Ecto neural progenitor cell (in vitro differentiated cells): Measurements from ENCODE around the gene ZNF3.

ENCODE experiments used
- DNase-seq: peaks from one replicate; pipeline ENCODE4 v3.0.0-alpha.2; 2018; ENCODE audit warnings: low spot score

Gene ZNF3

DNA sequence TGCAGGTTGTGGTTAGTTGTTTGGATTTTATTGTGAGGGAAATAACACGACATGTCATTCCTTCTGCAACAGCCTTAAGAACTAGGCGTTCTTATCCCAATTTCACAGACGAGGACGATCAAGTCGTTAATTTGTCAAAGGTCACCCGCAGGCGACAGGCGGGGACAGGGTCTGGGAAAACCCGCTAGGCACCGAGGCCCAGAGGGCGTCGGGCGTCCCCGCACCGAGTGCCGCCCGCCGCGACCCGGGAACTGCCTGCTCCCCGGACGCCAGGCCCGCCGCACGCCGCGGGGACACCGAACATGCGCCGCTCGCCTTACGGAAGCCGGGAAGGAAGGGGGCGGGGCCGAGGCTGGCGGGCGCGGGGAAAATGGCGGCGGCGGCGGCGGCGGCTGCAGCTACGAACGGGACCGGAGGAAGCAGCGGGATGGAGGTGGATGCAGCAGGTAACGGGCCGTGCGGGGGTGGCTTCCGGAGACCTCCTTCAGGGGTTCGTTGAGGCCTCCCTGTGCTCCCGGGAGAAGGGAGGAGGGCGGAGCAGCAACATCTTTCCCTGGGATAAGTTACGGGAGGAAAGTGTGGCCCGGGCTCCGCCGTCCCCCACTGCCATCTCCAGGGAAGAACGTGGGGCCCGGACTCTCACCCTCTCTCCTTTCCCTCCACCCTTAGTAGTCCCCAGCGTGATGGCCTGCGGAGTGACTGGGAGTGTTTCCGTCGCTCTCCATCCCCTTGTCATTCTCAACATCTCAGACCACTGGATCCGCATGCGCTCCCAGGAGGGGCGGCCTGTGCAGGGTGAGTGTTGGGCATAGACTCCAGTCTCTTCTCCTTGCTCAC lies 7.3 kb upstream of the ZNF3 start, which contains the start of gene COPS6:
Gene COPS6, plus strand, starts transcription at position 349 of the 837 bp plus-strand sequence. Its CDS starts 22 bp downstream, at position 371.
- peak; percentile 92 for DNase-seq

DNA sequence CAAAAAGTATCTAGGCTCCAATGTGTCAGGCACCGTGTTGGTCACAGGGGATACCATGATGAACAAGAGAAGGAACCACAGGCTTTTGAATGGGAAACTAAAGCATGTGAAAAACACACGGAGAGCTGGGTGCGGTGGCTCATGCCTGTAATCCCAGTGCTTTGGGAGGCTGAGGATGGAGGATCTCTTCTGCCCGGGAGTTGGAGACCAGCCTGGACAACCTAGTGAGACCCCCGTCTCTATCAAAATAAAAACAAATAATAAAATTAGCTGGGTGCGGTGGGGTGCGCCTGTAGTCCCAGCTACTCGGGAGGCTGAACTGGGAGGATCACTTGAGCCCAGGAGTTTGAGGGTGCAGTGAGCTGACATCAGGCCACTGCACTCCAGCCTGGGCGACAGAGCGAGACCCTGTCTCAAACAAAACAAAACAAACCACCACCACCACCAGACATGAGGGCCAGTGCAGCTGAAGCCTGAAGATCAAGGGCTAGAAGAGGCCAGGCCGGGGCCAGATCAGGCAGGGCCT lies 6.6 kb upstream of the ZNF3 start:
- no peak for DNase-seq

DNA sequence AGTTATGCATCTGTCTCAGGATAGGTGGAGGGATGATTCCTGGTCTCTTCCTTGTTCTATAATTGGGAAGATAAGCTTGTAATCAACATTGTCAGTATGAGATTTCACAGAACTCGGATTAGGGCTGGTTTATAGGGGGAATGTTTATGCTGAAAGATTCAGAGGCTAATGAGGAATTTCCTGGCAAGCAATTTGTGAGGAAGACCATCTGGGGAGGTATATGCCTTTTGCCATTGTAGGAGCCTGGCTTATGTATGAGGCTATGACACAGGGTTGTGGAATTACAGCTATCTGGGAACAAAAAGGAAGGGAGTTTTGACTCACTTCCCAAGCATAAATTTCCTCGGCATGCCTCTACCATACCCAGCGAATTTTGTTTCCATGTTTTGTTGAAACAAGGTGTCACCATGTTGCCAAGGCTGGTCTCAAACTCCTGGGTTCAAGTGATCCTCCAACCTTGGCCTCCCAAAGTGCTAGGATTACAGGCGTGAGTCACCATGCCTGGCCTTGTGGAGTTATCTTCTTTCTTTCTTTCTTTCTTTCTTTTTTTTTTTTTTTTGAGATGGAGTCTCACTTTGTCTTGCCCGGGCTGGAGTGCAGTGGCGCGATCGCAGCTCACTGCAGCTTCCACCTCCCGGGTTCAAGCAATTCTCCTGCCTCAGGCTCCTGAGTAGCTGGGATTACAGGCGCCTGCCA lies 5.7 kb upstream of the ZNF3 start:
- no peak for DNase-seq

DNA sequence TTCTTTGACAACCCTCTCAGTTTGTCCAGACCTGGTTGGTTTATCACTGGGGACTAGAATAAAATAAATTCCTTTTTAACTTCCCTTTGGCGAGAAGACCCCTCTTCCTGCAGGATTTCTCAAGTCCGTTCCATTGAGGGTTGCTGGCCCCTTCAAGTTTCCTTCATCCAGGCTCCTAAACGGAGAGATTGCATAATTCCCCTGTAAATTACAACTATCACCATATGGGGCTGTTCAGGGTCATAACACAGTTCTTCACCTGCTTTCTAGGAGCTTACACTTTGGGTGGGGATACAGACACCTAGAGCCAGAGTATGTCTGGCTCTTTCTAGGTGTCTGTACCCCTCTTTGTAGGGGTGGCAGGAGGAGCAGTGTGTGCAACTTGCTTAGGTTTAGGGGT lies 4.0 kb upstream of the ZNF3 start:
- DNase-seq: no peak

DNA sequence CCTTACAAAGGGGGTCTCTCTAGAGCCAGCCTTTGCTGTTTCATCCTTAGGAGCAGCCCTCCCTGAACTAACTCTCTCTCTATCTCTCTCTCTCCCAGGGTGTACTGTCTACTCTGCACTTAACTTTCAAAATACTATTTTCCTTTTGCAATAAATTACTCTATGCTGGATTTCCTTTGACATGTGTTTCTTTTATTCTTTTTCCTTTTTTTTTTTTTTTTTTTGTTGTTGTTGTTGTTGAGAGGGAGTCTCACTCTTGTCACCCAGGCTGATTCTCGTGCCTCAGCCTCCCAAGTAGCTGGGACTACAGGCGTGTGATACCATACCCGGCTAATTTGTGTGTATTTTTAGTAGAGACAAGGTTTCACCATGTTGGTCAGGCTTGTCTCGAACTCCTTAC lies 1.5 kb upstream of the ZNF3 start:
- no peak for DNase-seq

DNA sequence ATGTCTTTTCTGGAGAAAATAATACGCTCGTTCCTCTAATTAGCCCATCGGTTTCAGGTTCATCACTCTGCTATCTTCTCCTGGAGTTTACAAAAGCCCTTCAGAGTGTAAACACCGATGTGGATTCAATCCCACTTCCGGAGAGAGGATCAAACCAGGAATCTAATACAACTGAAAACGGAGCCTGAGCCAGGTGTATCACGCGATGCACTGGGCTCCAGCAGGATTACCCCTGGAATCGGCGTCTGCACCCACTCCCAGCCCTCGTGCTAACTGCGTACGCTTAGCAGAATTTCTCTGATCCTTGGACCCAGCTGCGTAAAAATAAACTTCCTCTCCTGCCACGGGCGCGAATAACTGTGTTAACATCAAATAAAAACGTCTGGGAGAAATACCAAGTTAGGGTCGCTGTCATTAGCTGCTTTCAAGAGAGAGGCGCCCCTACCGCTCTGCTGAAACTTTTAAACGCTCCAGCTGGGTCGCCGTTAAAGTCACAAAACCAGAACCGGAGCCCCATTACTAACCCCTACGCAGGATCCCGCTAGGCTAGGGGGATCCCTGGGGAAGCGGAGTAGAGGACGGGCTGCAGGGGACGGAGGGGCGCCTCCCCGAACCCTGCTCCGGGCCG lies 502 bp downstream of the ZNF3 start:
- DNase-seq: no peak

DNA sequence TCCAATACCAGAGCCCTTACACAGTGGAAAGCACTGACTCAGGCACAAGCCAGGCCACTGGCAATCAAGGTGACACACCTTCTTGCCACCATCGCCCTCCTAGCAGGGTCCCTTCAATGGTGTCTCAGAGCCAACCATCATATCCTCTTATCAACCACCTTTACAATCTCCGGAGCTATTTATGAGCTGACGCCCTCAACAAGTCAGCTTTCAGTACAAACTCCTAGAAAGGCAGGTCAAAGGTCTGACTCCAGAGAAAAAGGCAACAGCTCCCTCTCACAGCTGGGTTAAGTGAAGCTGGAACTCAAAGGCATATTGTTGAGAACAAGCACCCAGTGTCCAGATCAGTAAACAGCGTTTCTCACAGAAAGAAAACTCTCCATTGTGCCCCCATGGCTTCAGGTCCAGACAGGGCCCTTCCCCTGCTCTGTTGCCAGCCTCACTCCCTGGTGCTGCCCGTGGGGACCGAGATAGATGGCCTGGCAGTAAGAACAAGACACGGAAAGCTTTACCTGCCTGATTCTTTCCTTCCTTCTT lies 2.4 kb downstream of the ZNF3 start:
- DNase-seq: no peak

DNA sequence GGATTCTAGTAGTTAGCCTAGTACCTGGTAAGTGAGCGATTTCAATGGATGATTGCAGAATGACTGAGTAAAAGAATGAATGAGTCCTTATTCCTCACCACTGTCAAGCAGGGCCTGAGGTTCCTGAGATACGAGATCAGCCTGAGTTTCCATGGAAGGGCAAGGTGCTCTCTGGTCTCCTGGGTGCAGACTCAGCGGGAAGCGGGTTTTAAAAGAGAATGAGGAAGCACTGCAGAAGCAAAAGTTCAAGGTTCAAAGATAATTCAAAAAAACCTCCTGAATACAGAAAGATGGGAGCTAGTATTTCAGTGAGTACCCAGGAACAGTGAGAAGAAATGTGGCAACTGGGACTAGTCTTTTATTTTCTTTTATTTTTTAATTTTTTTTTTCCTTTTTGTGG lies 4.3 kb downstream of the ZNF3 start:
- DNase-seq: no peak

DNA sequence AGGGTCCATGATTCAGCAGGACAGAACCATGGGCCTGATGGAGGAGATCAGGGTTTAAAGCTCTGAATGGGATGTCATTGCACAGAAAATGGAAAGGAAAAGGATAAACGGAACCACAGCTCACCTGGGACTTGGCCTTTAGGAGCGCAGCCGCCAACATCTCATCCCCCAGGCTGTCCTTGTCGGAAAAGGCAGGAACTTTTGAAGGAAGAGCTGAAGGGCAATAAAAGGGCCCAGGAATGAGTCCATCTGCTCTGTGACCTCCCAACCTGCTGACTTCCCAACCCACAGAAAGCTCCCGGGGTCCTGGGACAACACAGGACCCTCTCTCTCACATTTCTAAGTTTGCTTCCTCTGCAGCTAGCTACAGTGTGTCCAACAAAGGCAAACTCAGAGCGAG lies 6.1 kb downstream of the ZNF3 start:
- DNase-seq: no peak

DNA sequence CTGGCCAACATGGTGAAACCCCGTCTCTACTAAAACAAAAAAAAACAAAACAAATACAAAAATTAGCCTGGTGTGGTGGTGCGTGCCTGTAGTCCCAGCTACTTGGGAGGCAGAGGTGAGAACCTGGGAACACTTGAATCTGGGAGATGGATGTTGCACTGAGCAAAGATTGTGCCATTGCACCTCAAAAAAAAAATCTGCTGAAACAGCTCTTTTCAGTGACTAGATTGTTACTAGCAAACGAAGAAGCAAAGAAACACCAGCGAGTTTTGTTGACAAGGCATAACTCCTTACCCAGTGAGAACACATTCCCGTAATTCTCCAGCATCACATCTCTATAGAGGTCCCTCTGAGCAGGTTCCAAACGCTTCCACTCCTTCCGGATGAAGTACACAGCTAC lies 6.7 kb downstream of the ZNF3 start:
- no peak for DNase-seq

DNA sequence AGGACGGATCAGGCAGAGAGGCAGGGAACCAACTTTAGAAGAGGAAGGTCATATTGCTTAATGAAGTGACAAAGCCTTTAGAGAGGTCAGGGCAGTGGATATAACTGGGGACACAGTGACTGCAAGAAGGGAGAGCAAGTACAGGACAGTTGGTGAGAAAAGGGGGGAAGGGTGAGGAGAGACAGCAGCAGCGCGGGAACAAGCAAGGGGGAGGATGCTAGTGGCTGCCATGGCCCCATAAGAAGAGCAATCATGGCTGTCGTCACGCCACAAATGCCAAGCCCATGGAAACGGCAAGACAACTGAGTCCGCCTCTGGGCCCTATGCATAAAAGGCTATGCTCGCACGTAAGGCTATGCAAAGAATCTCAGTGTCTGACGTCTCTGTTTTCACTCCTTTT lies 9.1 kb downstream of the ZNF3 start:
- no peak for DNase-seq

DNA sequence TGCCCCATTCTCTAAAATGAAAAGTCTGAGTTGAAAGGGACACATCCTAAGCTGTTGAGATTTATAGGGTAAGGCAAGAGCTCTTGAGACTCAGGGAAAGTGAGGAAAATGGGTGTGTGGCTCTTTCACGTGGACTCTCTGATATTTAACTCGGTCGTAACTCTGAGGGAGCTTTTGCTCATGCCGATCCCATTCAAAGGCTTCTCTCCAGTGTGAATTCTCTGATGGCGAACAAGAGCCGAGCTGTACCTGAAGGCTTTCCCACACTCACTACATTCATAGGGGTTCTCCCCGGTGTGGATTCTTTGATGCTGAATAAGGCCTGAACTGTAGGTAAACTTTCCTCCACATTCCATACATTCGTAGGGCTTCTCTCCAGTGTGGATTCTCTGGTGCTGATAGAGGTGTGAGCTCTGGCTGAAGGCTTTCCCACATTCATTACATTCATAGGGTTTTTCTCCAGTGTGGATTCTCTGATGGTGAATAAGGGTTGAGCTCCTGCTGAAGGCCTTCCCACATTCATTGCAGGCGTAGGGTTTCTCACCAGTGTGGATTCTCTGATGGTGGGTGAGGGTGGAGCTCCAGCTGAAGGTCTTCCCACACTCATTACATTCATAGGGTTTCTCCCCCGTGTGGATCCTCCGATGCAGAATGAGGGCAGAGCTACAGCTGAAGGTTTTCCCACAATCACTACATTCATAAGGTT lies 10.4 kb downstream of the ZNF3 start:
- no peak for DNase-seq

DNA sequence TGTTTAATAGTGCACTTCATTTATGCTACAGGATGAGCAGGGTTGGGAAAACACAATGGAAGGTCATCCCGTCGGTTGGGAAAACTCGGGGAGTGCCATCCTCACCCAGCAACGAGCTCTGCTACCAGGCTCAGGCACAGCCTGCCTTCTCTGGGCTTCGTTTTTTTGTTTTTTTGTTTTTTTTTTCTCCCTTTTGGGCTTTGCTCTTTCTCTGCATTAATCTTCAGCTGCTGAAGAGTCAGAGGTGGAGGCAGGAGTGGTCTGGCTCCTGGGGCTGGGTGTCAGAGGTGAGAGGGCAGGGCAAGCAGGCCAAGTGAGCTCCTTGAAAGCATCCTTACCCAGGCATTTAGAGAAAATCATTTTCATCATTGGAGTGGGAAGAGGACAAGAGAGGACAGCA lies 11.5 kb downstream of the ZNF3 start:
- no peak for DNase-seq

DNA sequence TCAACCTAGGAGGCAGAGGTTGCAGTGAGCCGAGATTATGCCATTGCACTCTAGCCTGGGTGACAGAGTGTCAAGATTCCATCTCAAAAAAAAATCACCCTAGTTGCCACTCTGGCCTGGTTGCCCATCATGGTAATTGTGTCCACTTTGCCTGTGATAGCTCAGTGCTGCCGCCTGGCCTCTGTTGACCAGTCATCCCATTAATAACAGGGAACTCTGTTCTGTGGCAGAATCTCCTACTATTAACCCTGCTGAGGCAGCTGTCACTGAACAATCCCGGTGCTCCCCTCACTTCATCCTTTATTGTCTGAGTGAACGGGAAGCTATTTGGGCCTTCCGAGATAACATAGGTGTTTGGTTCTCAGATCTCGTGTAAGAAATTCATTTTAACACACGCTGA lies 14.6 kb downstream of the ZNF3 start:
- no peak for DNase-seq

DNA sequence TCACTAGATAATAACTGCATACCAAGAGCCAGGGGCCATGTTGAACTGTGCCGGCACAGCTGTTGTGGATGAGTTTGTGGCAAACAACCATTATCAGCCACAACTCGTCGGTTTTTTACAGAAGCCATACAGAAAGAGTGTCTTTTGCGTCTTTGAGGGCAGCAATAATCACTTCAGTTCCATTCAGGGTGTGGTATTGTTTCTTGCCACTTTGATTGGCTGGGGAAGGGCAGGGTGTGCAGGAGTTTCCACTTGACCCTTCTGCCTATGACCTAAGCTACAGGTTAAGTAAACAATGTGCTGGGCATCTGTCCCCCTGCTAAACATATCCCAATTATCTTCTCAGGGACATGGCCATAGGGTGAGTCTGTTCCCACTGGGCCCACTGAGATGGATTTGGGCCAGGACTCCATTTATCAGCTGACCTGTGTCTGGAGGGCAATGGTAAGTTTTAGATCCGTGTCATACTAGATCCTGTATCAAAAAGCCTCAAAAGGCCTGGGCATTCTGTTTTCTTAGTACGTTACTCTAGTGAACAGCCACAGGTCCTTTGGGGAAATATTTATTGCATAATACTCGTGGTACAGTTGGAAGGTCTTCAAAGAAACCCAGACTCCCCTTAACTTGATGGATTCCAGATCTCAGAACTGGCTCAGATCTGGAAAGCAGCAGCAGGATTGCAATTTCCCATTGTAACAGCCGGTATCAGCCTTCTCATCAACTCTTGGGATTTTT lies 15.9 kb downstream of the ZNF3 start:
- no peak for DNase-seq

DNA sequence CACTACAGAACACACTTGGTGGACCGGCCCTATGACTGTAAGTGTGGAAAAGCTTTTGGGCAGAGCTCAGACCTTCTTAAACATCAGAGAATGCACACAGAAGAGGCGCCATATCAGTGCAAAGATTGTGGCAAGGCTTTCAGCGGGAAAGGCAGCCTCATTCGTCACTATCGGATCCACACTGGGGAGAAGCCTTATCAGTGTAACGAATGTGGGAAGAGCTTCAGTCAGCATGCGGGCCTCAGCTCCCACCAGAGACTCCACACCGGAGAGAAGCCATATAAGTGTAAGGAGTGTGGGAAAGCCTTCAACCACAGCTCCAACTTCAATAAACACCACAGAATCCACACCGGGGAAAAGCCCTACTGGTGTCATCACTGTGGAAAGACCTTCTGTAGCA lies 17.4 kb downstream of the ZNF3 start:
- DNase-seq: no peak

DNA sequence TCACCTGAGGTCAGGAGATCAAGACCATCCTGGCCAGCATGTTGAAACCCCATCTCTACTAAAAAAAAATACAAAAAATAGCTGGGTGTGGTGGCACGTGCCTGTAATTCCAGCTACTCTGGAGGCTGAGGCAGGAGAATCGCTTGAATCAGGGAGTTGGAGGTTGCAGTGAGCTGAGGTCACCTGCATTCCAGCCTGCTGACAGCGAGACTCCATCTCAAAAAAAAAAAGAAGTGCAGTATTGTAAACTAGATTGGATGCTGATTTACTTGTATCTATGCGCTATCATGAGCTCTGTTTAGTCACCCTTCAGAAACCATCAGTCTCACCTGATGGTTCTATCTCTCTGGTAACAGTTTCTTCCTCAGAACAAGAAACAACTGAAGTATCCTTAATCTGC lies 18.1 kb downstream of the ZNF3 start:
- DNase-seq: no peak

DNA sequence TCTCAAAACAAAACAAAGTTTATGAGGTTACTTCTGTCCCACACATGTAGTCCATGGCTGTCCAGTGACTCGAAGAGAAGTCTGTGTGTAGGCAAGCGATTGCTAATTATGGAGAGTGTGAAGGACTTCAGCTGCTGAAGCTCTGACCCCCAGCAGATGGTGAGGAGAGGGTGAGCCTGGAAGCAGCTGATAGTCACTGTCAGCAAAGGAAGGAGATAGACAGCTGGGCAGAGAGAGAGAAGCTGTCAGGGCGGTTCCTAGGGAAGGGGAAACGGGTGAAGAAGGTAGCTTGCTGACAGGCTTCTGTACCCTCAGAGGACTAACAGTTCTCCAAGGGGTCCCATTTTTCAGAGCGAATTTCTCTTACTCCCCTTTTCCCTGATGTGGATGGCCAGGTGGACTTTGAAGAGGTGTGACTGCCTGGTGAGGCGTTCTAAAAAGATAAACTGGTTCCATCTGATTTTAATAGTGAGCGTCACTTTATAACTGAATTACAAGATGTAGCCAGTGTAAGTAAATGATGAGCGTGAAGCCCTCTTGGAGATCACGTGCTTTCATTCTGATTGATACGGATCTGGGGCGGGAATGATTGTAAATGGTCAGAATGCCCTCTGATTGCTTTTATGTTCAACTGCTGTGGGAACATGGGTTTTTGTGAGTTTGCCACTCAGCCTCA lies 19.9 kb downstream of the ZNF3 start:
- no peak for DNase-seq

DNA sequence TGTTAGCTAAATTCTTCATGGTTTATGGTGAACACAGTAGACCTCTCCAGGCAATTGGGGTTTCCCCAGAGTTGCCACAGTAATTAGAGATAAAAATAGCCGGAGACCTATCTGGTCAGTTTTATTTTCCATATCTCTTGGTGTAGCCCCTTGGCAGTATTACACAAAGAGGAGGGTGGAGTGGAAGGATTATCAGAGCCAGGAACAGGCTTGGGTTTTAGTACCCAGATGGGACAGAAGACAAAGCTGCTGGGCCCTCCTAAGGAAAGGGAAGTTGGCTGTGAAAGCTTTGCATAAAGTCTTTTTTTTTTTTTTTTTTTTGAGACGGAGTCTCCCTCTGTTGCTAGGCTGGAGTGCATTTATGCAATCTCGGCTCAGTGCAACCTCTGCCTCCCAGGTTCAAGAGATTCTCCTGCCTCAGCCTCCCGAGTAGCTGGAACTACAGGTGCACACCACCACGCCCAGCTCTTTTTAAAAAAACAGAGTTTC lies 22.2 kb downstream of the ZNF3 start:
- DNase-seq: no peak

DNA sequence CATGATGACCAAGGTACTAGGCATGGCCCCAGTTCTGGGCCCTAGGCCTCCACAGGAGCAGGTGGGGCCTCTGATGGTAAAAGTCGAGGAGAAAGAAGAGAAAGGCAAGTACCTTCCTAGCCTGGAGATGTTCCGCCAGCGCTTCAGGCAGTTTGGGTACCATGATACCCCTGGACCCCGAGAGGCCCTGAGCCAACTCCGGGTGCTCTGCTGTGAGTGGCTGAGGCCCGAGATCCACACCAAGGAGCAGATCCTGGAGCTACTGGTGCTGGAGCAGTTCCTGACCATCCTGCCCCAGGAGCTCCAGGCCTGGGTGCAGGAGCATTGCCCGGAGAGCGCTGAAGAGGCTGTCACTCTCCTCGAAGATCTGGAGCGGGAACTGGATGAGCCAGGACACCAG lies 24.5 kb downstream of the ZNF3 start:
- DNase-seq: no peak

DNA sequence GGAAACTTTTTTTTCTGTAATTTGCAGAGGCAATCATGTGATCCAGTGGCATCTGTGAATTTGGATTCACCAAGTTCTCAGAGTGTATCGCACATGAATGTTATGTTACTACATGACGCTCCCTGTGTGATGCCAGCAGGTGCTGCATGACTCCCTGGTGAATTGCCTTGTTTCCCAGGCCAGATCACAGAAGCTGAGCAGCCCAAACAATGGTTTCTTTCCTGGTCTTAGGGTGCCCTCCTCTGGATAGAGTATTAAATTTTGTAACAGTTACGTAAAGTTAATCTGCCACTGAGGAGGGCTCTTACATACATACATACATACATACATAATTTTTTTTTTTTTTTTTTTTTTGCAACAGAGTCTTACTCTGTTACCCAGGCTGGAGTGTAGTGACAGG lies 28.3 kb downstream of the ZNF3 start:
- no peak for DNase-seq
